Inflammatory macrophage treated with lipopolysaccharide for 4 hours (primary cell): Measurements from ENCODE around the gene DMWD.

Experiments used
- DNase-seq: peaks from one replicate; pipeline ENCODE4 v3.0.0-alpha.2; 2020

The DMWD gene

DNA sequence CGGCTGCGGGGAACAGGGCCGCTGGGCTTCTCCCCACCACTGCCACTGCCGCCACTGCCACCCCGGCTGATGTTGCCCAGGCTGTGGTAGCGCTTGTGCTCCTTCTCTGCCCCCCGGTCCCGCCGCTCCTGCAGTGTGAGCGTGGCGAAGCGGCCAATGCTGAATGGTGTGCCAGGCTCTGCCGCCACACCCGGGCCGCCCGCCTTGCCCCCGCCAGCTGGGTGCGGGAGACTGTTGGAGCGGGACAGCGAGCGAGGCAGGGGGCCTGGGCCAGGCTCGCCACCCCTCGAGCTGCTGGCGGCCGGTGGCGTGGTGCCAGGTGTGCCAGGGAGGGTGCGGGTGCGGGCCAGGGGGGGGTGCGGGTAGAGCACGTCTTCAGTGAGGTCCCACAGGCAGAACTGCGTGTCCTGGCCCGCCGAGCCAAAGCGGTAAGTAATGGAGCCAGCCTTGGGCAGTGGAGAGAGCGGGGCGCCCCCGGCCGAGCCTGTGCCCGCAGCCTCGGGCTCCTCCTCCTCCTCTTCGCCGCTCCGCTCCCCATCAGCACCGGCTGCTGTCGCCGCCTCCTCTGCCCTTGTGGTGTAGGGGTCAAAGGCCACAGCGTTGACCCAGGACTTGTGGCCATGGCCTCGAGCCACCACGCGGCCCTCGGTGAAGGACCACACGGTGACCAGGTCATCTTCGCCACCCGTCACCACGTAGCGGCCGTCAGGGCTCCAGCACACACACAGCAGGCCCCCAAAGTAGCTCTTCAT lies 6.7 kb downstream of the DMWD start:
- DNase-seq: no peak

- no peak for DNase-seq
These were observed 7.5 kb downstream of the DMWD start for GRCh38 chr19:45785097-45785496.

GRCh38 chr19:45784096-45784495 lies 8.5 kb downstream of the DMWD start:
- no peak for DNase-seq

- DNase-seq: no peak
These were observed 9.5 kb downstream of the DMWD start for GRCh38 chr19:45782820-45783785.

DNA sequence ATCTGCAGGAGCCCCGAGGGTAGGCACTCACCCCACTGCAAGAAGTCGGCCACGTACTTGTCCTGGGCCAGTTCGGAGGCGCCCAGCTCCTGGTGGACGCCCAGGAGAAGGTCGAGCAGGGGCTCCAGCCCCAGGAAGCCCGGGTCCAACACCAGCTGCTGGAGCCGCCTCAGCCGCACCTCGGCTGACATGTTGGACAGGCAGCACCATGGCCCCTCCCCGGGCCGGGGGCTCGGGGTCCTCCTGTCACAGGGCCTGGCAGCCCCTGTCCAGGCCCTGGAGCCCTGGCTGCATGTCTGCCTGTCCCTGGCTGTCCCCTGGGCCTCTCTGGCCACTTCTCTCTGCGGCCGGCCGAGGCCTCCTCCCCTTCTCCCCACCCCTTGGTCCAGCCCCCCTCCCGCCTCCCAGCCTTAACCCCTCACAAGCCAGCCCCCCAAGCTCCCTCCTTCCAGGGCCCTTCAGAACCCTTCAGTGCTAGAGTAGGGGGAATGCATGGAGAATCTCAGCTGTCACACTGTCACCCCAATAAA lies 10.4 kb downstream of the DMWD start, which contains the start of gene DMPK:
Gene DMPK, minus strand, starts transcription at position 329 of the 530 bp plus-strand sequence. Its CDS starts 138 bp downstream, at position 191.
- DNase-seq: no peak

- DNase-seq: no peak
These were observed 11.2 kb downstream of the DMWD start for GRCh38 chr19:45781214-45782161.

DNA sequence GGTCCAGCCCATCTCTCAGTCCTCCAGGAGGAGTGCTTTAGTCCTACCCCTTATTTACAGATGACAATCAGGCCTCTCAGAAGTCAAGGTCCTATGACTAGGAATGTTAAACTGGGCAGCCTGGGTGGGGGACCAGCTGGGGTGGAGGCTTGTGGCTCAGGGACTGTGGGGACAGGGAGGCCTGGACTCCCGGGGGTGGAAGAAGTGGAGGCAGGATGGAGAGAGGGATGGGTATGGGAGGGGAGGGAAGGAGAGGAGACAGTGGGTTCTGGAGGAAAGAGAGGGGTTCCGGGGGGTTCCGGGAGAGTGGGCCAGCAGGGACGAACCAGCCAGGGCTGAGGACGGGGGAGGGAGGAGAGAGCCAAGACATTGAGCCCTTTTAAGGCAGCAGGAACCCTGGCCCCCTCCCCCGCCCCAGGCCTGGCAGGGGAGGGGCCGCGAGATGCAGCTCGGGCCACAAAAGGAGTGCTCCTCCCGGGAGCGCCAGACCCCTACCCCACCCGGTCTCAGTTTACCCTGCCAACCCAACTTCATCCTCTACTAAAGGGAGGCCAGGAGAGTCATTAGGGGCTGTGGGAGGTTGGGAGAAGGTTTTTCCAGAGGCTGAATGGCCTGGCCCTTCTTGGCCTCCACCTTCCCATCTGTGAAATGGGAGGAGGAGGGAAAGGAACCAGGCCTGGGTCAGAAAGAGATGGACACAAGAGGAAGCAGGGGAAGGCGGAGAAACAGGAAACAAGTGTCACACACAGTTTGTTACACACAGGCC lies 12.0 kb downstream of the DMWD start:
- peak; percentile 31 for DNase-seq

GRCh38 chr19:45780146-45780447 lies 12.5 kb downstream of the DMWD start:
- DNase-seq: no peak

GRCh38 chr19:45779231-45780145 lies 13.2 kb downstream of the DMWD start:
- peak; percentile 73 for DNase-seq

DNA sequence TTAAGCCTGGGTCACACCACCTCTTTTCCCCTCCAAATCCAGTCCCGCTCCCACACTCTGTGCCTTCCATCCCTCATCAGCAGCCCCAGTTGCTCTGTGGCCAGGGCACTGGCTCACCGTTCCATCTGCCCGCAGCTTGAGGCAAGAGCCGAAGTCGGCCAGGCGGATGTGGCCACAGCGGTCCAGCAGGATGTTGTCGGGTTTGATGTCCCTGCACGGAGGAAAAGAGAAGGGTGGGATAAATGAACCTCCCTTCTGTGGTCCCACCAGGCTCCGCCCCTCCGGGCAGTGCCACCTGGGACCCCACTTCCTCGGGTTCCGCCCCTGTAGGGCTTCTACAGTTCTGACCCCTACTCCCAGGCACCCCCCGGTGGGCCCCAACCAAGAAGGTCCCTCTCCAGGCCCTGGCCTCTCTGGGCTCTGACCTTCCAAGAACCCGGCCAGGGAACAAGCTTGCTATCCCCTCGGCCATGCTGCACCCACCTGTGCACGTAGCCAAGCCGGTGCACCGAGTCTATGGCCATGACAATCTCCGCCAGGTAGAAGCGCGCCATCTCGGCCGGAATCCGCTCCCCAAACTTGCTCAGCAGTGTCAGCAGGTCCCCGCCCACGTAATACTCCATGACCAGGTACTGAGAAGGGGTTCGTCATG lies 14.5 kb downstream of the DMWD start:
- DNase-seq: no peak

- DNase-seq: no peak
These were observed 15.2 kb downstream of the DMWD start for GRCh38 chr19:45777395-45777961.

GRCh38 chr19:45774765-45775164 lies 17.9 kb downstream of the DMWD start:
- no peak for DNase-seq

GRCh38 chr19:45773384-45773783 lies 19.3 kb downstream of the DMWD start:
- no peak for DNase-seq

DNA sequence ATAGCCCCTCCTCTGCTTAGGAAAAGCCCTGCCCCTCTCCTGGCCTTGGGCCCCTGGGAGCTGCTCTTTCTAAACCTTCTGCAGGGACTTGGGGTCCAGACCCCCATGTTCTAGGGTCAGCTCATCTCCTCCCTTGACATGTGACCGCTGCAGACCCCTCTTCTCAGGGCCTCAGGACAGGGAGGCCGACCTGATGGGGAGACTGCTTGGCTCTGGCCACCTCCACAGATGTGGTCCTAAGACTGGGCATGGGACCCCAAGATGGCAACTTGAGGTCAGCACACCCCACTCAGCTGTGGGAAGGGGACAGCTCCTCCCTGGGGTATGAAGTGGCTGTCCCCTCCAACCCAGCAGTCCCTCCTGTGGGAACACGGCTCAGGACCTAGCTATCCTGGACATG lies 19.7 kb downstream of the DMWD start:
- DNase-seq: no peak

DNA sequence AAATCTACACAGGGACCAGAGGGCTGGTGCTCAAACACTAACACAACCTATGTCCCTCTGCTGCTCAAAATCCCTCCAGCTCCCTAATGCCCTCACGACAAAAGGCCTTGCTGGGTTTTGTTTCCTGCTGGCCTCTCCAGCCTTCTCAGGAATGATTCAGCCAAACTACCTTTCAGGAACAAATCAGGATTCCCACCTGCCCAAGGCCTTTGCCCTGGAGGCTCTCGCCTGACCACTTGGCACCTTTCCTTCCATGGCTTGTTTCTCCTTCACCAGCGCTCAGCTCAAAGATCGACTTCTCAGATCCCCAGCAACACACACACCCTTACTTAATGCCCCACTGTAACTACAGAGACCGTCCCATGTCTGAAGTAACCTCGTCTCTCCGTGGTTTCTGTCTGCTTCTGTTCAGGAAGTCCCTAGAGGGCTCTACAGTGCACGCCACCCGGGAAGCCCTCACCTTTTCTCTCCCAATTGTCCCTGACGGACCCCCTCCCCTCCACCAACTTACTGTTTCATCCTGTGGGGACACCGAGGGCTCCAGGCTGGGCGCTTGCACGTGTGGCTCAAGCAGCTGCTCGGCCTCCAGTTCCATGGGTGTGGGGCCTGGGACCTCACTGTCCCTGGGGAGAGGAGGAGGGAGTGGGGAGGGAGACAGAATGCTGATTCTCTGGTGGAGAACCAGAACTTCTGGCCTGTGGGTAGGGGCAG lies 20.4 kb downstream of the DMWD start:
- DNase-seq: no peak

GRCh38 chr19:45771311-45771933 lies 21.2 kb downstream of the DMWD start:
- no peak for DNase-seq

- DNase-seq: peak; percentile 85
These were observed 22.2 kb downstream of the DMWD start for GRCh38 chr19:45770192-45771101.

- DNase-seq: peak; percentile 22
These were observed 22.8 kb downstream of the DMWD start for GRCh38 chr19:45769821-45770191.
